Fibroblast of villous mesenchyme (primary cell): ENCODE data around the gene GABARAP. TPM values are rescaled to one million over a fixed set of nuclear protein-coding genes. Genes with fewer than 3 reads are reported as not detected.

Experiments
- DNase-seq: peaks from one replicate; pipeline ENCODE4 v3.0.0-alpha.2; 2010; ENCODE audit warnings: low read depth
- H3K4me3 ChIP-seq: 2 replicates; pipeline ENCODE4 v1.5.1; 2011; ENCODE audit warnings: low read depth, mild to moderate bottlenecking, low read length
- total RNA-seq: library from RNA; depleted of rRNA; stranded (reverse); fragments of >200 nt; gene quantifications from 2 replicates; pipeline ENCODE4 v1.2.3, GENCODE V29; 2012
- TF ChIP-seq, protein P1 (sequence below): IDR thresholded peaks from 2 replicates; pipeline ENCODE4 v1.5.1; 2012; ENCODE audit warnings: low read depth, mild to moderate bottlenecking, low read length; ENCODE audit not compliant: insufficient read depth

Gene GABARAP
- total RNA-seq, 1 donor: 225 TPM

DNA sequence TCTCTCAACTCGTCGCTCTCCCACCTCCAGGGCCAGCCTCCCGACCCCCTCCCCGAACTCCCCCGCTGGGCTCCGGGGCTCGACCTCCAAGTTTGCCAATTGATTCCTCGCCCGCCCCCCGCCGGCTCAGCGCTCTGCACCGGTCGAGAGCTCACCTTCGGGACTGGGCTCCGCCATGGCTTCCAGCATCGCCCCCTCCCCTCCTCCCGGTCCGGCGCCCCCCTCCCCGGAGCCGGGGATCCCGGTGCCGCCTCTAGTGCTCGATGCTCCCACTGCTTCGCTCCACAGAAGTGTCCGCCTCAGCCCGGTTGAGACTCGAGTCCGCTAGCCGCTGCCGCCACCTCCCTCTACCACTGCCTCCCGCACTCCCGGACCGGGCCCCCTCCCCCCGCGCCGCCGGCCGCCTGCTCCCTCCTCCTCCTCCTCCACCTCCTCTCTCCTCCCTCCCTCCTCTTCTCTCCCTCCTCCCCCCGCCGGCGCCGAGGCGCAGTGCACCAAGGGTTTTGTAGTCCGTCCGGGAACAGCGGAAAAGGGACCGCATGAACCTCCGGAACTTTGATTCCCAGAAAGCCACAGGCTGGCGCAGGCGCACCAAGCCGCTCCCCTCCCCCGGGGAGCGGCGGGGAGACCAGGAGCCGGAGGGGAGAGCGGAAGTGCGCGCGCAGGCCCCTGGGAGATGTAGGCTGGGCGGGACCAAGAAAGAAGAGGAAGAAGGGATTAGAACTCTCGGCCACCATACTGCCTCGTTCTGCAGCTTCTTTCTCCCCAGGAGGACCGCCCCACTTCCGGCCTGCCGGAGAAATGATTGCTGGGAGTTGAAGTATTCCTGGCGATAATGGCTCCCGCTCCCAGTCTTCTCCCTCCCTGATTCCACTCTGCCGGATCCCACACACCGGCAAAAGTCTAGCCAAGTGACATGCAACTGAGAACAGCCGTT, 2.9 kb downstream of the GABARAP start, which contains the start of gene PHF23:
TSS of gene PHF23 (minus strand) at position 367 of the 937 bp plus-strand sequence. CDS start at position 189, 178 bp downstream.
- peak; percentile 100 for DNase-seq
- peak within 1 kb of the TSS; percentile 99 for H3K4me3 ChIP-seq
- TF ChIP-seq, protein P1, sequence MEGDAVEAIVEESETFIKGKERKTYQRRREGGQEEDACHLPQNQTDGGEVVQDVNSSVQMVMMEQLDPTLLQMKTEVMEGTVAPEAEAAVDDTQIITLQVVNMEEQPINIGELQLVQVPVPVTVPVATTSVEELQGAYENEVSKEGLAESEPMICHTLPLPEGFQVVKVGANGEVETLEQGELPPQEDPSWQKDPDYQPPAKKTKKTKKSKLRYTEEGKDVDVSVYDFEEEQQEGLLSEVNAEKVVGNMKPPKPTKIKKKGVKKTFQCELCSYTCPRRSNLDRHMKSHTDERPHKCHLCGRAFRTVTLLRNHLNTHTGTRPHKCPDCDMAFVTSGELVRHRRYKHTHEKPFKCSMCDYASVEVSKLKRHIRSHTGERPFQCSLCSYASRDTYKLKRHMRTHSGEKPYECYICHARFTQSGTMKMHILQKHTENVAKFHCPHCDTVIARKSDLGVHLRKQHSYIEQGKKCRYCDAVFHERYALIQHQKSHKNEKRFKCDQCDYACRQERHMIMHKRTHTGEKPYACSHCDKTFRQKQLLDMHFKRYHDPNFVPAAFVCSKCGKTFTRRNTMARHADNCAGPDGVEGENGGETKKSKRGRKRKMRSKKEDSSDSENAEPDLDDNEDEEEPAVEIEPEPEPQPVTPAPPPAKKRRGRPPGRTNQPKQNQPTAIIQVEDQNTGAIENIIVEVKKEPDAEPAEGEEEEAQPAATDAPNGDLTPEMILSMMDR: peak; percentile 19

DNA sequence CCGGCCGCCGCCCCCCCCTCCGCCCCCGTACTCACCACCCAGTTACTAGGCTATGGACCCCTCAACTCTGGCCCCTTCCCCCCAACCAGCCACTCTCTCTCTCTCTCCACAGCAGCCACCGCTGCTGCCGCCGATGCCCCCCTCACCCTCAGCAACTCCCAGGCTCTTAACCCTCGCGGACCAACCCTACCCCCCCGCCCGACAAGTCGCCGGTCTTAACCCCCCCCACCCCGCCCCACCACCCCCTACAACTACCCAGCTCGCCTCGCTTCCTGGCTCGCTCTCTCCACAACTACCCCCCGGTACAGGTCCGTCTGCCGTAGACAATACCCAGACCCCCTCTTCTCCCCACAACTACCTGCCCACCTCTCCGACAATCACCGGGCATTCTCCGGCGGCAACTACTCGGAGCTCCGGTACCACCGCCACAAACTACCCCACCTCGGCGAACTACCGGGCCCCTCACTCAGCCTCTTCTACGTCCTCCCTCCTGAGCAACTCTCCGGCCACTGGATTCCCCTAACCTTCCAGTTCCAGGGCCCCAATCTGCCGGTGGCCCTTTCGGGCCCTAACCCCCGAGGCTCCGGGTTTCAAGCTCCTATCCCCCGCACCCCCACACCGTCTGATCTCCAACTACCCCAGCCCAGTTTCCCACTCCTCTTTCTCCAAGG, 3.7 kb downstream of the GABARAP start:
- no peak for DNase-seq
- H3K4me3 ChIP-seq: peak overlapping the region; percentile 99
- TF ChIP-seq, protein P1: no peak

DNA sequence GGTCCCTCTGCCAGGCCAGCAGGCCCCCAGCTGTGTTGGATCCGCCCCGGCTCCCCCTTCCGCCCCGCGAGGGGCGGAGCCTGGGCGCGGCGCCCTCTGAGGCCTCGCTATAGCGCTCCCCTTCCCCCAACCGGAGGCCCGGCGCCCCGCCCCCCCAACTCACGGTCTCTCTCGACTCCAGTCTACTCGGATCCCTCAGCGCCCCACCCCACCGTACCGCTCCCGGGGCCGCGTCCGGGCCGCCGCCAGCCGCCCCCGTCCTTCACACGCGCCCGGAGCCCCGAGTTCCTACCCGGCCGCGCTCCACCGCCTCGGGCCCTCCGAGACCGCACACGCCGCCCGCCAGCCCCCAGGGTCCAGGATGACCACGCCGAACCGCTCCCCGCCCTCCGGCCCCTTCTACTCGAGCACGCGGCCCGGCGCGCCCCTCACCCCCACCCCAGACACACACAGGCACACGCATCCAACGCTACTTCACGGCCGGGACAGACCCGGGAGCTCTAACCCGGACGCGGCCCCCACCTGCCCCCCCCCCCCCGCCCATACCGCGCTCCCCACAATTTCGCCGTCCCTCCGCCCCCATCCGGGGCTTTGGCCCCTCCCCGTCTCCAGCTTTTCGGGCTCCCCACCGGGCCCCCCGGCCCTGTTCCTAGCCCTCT, 4.4 kb downstream of the GABARAP start:
- DNase-seq: peak; percentile 67
- TF ChIP-seq, protein P1: no peak
- H3K4me3 ChIP-seq: peak overlapping the region; percentile 99

DNA sequence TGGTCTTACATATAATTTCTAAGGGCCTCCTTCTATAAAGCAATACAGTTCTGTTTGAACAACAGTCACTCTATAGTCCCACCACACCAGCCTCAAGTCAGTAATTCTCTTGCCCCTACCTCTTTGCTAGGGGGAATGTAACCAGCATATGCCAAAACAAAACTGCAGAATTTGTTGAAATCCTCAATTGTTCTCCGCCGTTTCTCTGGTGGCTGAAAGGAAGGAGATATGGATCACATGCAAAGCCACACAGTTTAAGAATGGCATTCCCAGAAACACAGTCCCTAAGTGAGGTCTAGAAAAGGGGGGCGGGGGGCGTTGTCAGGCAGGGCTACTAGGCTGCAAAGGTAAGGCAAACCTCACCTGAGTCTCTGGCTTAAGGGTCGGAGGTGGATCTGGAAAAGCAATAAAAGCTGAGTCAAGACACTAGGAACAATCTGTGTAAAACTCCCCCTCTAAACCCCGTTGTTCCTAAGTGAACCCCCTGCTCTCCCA, 4.9 kb downstream of the GABARAP start:
- no peak for DNase-seq
- peak overlapping the region; percentile 99 for H3K4me3 ChIP-seq
- TF ChIP-seq, protein P1: no peak

DNA sequence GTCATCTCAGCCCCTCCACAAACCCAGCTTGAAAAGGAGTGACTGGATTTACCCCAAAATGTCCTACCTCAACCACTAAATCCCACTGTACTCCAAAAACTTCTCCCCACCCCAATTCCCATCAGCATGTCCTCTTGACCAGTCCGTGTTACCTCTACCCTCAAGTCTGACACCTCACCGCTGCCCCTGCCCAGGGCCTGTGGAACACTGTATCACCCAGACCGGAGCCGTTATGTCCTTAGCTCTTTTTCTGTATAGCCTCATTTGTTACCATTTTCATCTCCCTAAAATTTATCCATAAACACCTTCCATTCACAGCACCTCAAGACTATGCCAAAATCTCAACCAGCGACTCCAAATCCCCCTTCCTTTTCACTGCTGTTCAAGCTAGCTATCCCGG, 5.4 kb downstream of the GABARAP start:
- no peak for DNase-seq
- peak overlapping the region; percentile 99 for H3K4me3 ChIP-seq

More for the DNA sequence above, 5.4 kb downstream of the GABARAP start:
- TF ChIP-seq, protein P1: no peak
